SK-N-SH treated with all-trans-retinoic acid at 6 μM for 48 hours (cell line): ENCODE data around the gene VPS4B.

Source experiments
- ATAC-seq: fragments of 200-7000 bp; cut with Tn5 transposase; 3 replicates; pipeline ENCODE4 v1.9.1; 2020; ENCODE audit warnings: mild to moderate bottlenecking, moderate library complexity
- ARNTL ChIP-seq: fragments of 450-650 bp; formaldehyde crosslinking; IDR thresholded peaks from 2 replicates; pipeline ENCODE4 v1.5.0; 2020; ENCODE audit warnings: low read depth, mild to moderate bottlenecking, moderate library complexity, borderline replicate concordance
- BACH2 ChIP-seq: fragments of 250-450 bp; sonication (Bioruptor Pico); IDR thresholded peaks from 2 replicates; pipeline ENCODE4 v1.9.0; 2021; ENCODE audit warnings: mild to moderate bottlenecking, borderline replicate concordance
- CSDC2 ChIP-seq: fragments of 250-450 bp; sonication (Bioruptor Pico); IDR thresholded peaks from 2 replicates; pipeline ENCODE4 v1.5.0; 2020; ENCODE audit warnings: mild to moderate bottlenecking, moderate library complexity
- ESRRG ChIP-seq: fragments of 250-450 bp; sonication (Bioruptor Pico); IDR thresholded peaks from 2 replicates; pipeline ENCODE4 v1.6.1; 2021; ENCODE audit warnings: mild to moderate bottlenecking
- ISL1 ChIP-seq: fragments of 250-450 bp; sonication (Bioruptor Pico); IDR thresholded peaks from 2 replicates; pipeline ENCODE4 v2.1.2; 2022; ENCODE audit warnings: mild to moderate bottlenecking, moderate library complexity
- OSR1 ChIP-seq: fragments of 250-450 bp; sonication (Bioruptor Pico); IDR thresholded peaks from 2 replicates; pipeline ENCODE4 v1.8.0; 2022; ENCODE audit warnings: moderate library complexity, mild to moderate bottlenecking, inconsistent platforms
- POU6F1 ChIP-seq: fragments of 250-450 bp; sonication (Bioruptor Pico); IDR thresholded peaks from 2 replicates; pipeline ENCODE4 v1.8.0; 2021; ENCODE audit warnings: low read depth, mild to moderate bottlenecking, moderate library complexity, borderline replicate concordance
- PPARA ChIP-seq: fragments of 250-450 bp; sonication (Bioruptor Pico); IDR thresholded peaks from 2 replicates; pipeline ENCODE4 v1.5.0; 2020; ENCODE audit warnings: mild to moderate bottlenecking, borderline replicate concordance
- SNAI2 ChIP-seq: fragments of 250-450 bp; sonication (Bioruptor Pico); IDR thresholded peaks from 2 replicates; pipeline ENCODE4 v1.5.0; 2020; ENCODE audit warnings: mild to moderate bottlenecking, moderate library complexity
- TCF4 ChIP-seq: fragments of 250-450 bp; sonication (Bioruptor Pico); IDR thresholded peaks from 2 replicates; pipeline ENCODE4 v1.8.0; 2021; ENCODE audit warnings: mild to moderate bottlenecking, moderate library complexity, borderline replicate concordance
- ZC3H10 ChIP-seq: fragments of 250-450 bp; sonication (Bioruptor Pico); IDR thresholded peaks from 2 replicates; pipeline ENCODE4 v1.5.1; 2021; ENCODE audit warnings: mild to moderate bottlenecking, moderate library complexity
- ZFP3 ChIP-seq: fragments of 250-450 bp; sonication (Bioruptor Pico); IDR thresholded peaks from 2 replicates; pipeline ENCODE4 v1.5.0; 2020; ENCODE audit warnings: mild to moderate bottlenecking, moderate library complexity
- ZFP30 ChIP-seq: fragments of 450-650 bp; formaldehyde crosslinking; IDR thresholded peaks from 2 replicates; pipeline ENCODE4 v1.5.0; 2022; ENCODE audit warnings: mild to moderate bottlenecking, moderate library complexity
- ZNF565 ChIP-seq: fragments of 450-650 bp; formaldehyde crosslinking; conservative IDR thresholded peaks from 2 replicates; pipeline ENCODE4 v1.5.0; 2020; ENCODE audit warnings: low read depth, mild to moderate bottlenecking, moderate library complexity
- ZNF70 ChIP-seq: fragments of 450-650 bp; formaldehyde crosslinking; IDR thresholded peaks from 2 replicates; pipeline ENCODE4 v1.5.0; 2020; ENCODE audit warnings: mild to moderate bottlenecking, moderate library complexity
- ZNF8 ChIP-seq: fragments of 450-650 bp; formaldehyde crosslinking; IDR thresholded peaks from 2 replicates; pipeline ENCODE4 v1.5.0; 2020; ENCODE audit warnings: mild to moderate bottlenecking, moderate library complexity
- TF ChIP-seq, protein P1 (sequence below): fragments of 250-450 bp; sonication (Bioruptor Pico); IDR thresholded peaks from 2 replicates; pipeline ENCODE4 v1.5.1; 2020; ENCODE audit warnings: low read depth, mild to moderate bottlenecking, moderate library complexity
- TF ChIP-seq, protein P2 (sequence below): fragments of 250-450 bp; sonication (Bioruptor Pico); IDR thresholded peaks from 2 replicates; pipeline ENCODE4 v1.5.1; 2021; ENCODE audit warnings: mild to moderate bottlenecking, moderate library complexity
- TF ChIP-seq, protein P3 (sequence below): fragments of 250-450 bp; sonication (Bioruptor Pico); IDR thresholded peaks from 2 replicates; pipeline ENCODE4 v1.8.0; 2020; ENCODE audit warnings: mild to moderate bottlenecking, moderate library complexity, borderline replicate concordance
- TF ChIP-seq, protein P4 (sequence below): fragments of 250-450 bp; sonication (Bioruptor Pico); IDR thresholded peaks from 2 replicates; pipeline ENCODE4 v1.5.0; 2020; ENCODE audit warnings: mild to moderate bottlenecking, moderate library complexity

The VPS4B gene

GRCh38 chr18:63350230-63350629 lies 72.0 kb downstream of the VPS4B start:
- no peak for TF ChIP-seq ZFP30 (CRISPR knock-in tag)
- TF ChIP-seq, protein P1, sequence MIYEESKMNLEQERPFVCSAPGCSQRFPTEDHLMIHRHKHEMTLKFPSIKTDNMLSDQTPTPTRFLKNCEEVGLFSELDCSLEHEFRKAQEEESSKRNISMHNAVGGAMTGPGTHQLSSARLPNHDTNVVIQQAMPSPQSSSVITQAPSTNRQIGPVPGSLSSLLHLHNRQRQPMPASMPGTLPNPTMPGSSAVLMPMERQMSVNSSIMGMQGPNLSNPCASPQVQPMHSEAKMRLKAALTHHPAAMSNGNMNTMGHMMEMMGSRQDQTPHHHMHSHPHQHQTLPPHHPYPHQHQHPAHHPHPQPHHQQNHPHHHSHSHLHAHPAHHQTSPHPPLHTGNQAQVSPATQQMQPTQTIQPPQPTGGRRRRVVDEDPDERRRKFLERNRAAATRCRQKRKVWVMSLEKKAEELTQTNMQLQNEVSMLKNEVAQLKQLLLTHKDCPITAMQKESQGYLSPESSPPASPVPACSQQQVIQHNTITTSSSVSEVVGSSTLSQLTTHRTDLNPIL (CRISPR knock-in tag), result no peak
- no peak for TF ChIP-seq POU6F1 (CRISPR knock-in tag)
- TF ChIP-seq, protein P2, sequence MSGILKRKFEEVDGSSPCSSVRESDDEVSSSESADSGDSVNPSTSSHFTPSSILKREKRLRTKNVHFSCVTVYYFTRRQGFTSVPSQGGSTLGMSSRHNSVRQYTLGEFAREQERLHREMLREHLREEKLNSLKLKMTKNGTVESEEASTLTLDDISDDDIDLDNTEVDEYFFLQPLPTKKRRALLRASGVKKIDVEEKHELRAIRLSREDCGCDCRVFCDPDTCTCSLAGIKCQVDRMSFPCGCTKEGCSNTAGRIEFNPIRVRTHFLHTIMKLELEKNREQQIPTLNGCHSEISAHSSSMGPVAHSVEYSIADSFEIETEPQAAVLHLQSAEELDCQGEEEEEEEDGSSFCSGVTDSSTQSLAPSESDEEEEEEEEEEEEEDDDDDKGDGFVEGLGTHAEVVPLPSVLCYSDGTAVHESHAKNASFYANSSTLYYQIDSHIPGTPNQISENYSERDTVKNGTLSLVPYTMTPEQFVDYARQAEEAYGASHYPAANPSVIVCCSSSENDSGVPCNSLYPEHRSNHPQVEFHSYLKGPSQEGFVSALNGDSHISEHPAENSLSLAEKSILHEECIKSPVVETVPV (CRISPR knock-in tag), result no peak
- TF ChIP-seq TCF4 (CRISPR knock-in tag), result no peak
- TF ChIP-seq, protein P3, sequence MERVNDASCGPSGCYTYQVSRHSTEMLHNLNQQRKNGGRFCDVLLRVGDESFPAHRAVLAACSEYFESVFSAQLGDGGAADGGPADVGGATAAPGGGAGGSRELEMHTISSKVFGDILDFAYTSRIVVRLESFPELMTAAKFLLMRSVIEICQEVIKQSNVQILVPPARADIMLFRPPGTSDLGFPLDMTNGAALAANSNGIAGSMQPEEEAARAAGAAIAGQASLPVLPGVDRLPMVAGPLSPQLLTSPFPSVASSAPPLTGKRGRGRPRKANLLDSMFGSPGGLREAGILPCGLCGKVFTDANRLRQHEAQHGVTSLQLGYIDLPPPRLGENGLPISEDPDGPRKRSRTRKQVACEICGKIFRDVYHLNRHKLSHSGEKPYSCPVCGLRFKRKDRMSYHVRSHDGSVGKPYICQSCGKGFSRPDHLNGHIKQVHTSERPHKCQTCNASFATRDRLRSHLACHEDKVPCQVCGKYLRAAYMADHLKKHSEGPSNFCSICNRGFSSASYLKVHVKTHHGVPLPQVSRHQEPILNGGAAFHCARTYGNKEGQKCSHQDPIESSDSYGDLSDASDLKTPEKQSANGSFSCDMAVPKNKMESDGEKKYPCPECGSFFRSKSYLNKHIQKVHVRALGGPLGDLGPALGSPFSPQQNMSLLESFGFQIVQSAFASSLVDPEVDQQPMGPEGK (CRISPR knock-in tag), result no peak
- no peak for TF ChIP-seq ZC3H10 (CRISPR knock-in tag)
- TF ChIP-seq ZNF565 (CRISPR knock-in tag), result no peak
- TF ChIP-seq, all 23 proteins: peak for 0

DNA sequence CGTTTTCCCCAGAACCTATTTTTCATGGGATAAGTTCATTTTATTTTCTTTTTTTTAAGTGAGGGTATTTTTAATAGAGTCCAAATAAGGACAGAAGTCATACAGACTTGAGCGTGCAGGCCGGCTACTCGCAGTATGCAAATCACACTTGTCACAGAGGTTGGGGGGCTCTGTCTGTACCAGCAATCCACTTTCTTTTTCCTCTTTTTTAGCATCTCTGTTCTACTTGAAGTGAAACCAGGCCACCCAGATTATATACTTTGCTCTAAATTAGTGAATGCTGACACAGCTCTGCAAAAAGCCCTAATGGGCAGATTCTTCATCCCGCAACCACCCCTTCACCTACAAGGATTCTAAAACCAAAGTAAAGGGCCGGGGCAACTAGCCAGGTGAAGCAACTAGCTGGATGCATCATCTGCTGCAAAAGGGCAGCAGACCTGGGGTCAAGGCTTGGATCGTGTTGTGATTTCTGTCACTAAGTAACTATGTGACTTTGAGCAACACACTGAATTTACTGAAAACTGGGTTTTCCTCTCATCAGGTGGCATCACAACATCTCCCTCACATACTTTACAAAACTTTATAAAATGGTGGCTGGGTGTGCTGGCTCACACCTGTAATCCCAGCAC lies 73.7 kb downstream of the VPS4B start:
- no peak for ATAC-seq
- TF ChIP-seq ZC3H10 (CRISPR knock-in tag) (no peak), ZFP3 (CRISPR knock-in tag) (no peak), ZFP30 (CRISPR knock-in tag) (no peak), CSDC2 (CRISPR knock-in tag) (no peak), POU6F1 (CRISPR knock-in tag) (no peak), OSR1 (CRISPR knock-in tag) (no peak), ZNF8 (CRISPR knock-in tag) (no peak), BACH2 (no peak), ARNTL (no peak), ZNF565 (CRISPR knock-in tag) (no peak), TCF4 (CRISPR knock-in tag) (no peak), PPARA (CRISPR knock-in tag) (no peak), SNAI2 (CRISPR knock-in tag) (no peak), ISL1 (no peak), ESRRG (CRISPR knock-in tag) (no peak), ZNF70 (no peak)
- TF ChIP-seq, protein P1 (CRISPR knock-in tag), result no peak
- TF ChIP-seq, protein P2 (CRISPR knock-in tag), result no peak
- TF ChIP-seq, protein P4, sequence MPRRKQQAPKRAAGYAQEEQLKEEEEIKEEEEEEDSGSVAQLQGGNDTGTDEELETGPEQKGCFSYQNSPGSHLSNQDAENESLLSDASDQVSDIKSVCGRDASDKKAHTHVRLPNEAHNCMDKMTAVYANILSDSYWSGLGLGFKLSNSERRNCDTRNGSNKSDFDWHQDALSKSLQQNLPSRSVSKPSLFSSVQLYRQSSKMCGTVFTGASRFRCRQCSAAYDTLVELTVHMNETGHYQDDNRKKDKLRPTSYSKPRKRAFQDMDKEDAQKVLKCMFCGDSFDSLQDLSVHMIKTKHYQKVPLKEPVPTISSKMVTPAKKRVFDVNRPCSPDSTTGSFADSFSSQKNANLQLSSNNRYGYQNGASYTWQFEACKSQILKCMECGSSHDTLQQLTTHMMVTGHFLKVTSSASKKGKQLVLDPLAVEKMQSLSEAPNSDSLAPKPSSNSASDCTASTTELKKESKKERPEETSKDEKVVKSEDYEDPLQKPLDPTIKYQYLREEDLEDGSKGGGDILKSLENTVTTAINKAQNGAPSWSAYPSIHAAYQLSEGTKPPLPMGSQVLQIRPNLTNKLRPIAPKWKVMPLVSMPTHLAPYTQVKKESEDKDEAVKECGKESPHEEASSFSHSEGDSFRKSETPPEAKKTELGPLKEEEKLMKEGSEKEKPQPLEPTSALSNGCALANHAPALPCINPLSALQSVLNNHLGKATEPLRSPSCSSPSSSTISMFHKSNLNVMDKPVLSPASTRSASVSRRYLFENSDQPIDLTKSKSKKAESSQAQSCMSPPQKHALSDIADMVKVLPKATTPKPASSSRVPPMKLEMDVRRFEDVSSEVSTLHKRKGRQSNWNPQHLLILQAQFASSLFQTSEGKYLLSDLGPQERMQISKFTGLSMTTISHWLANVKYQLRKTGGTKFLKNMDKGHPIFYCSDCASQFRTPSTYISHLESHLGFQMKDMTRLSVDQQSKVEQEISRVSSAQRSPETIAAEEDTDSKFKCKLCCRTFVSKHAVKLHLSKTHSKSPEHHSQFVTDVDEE (CRISPR knock-in tag), result no peak
- TF ChIP-seq, protein P3 (CRISPR knock-in tag), result no peak

More at GRCh38 chr18:63350230-63350629, 72.0 kb downstream of the VPS4B start:
- ATAC-seq, result no peak
